Neuronal stem cell (in vitro differentiated cells): ENCODE measurements around the gene CLASP1.

Source experiments
- DNase-seq: peaks from one replicate; pipeline ENCODE4 v3.0.0-alpha.2; 2013; ENCODE audit warnings: low spot score
- H2AFZ ChIP-seq: one replicate; pipeline ENCODE4 v1.6.1; 2013; ENCODE audit warnings: mild to moderate bottlenecking, low read length, inconsistent platforms
- H2AK5ac ChIP-seq: 2 replicates; pipeline ENCODE4 v1.6.1; 2013; ENCODE audit warnings: low read depth, mild to moderate bottlenecking, inconsistent platforms, low read length, moderate library complexity, mixed read lengths
- H2BK120ac ChIP-seq: 2 replicates; pipeline ENCODE4 v1.6.1; 2013; ENCODE audit warnings: low read depth, mild to moderate bottlenecking, inconsistent platforms, low read length, moderate library complexity, mixed read lengths
- H2BK12ac ChIP-seq: one replicate; pipeline ENCODE4 v1.6.1; 2013; ENCODE audit warnings: low read length, inconsistent platforms
- H2BK15ac ChIP-seq: 2 replicates; pipeline ENCODE4 v1.6.1; 2013; ENCODE audit warnings: mild to moderate bottlenecking, low read length, inconsistent platforms, mixed read lengths
- H2BK5ac ChIP-seq: one replicate; pipeline ENCODE4 v1.6.1; 2013; ENCODE audit warnings: inconsistent platforms, mild to moderate bottlenecking, low read length, moderate library complexity
- H3K14ac ChIP-seq: one replicate; pipeline ENCODE4 v1.6.1; 2013; ENCODE audit warnings: low read length, inconsistent platforms
- H3K18ac ChIP-seq: 2 replicates; pipeline ENCODE4 v1.6.1; 2013; ENCODE audit warnings: low read length, inconsistent platforms
- H3K23ac ChIP-seq: 2 replicates; pipeline ENCODE4 v1.6.1; 2013; ENCODE audit warnings: low read depth, mild to moderate bottlenecking, mixed read lengths, low read length, inconsistent platforms; ENCODE audit not compliant: poor library complexity
- H3K27ac ChIP-seq: replicated peaks from 3 replicates; pipeline ENCODE4 v1.5.1; 2013; ENCODE audit warnings: low read length, inconsistent platforms
- H3K27me3 ChIP-seq, 3 experiments: 2 replicates each; pipeline ENCODE4 v1.6.1; 2013; ENCODE audit warnings: low read length in 3 of 3, mild to moderate bottlenecking in 2 of 3, inconsistent platforms in 1 of 3, low read depth in 1 of 3, mixed read lengths in 1 of 3, moderate library complexity in 1 of 3; ENCODE audit not compliant: control insufficient read depth in 3 of 3, insufficient read depth in 3 of 3
- H3K36me3 ChIP-seq, 2 donors: replicated peaks in 1 of 2; 2 replicates each; pipeline ENCODE4 v1.6.1; 2013; ENCODE audit warnings: low read length in 2 of 2; ENCODE audit not compliant: control insufficient read depth in 2 of 2, insufficient read depth in 2 of 2
- H3K4ac ChIP-seq: 2 replicates; pipeline ENCODE4 v1.6.1; 2013; ENCODE audit warnings: inconsistent platforms, mild to moderate bottlenecking, low read length, moderate library complexity
- H3K4me1 ChIP-seq, 2 donors: 1 replicate in 1 of 2; 2 replicates in 1 of 2; pipeline ENCODE4 v1.6.1; 2013; ENCODE audit warnings: low read length in 2 of 2, low read depth in 1 of 2; ENCODE audit not compliant: control insufficient read depth in 2 of 2, insufficient read depth in 1 of 2
- H3K4me2 ChIP-seq: one replicate; pipeline ENCODE4 v1.6.1; 2013; ENCODE audit warnings: mild to moderate bottlenecking, low read length, inconsistent platforms; ENCODE audit not compliant: insufficient read depth, poor library complexity, severe bottlenecking
- H3K4me3 ChIP-seq, 2 donors: 2 replicates each; pipeline ENCODE4 v1.5.1; 2013; ENCODE audit warnings: low read length in 2 of 2, mild to moderate bottlenecking in 2 of 2, inconsistent platforms in 1 of 2, moderate library complexity in 1 of 2
- H3K79me1 ChIP-seq: one replicate; pipeline ENCODE4 v1.6.1; 2013; ENCODE audit warnings: low read depth, mild to moderate bottlenecking, inconsistent platforms, low read length, moderate library complexity
- H3K9ac ChIP-seq: one replicate; pipeline ENCODE4 v1.6.1; 2013; ENCODE audit warnings: mild to moderate bottlenecking, low read depth, low read length, inconsistent platforms; ENCODE audit not compliant: poor library complexity
- H3K9me3 ChIP-seq, 2 donors: replicated peaks in 1 of 2; 2 replicates each; pipeline versions ENCODE3 to v1.6.1; 2013; ENCODE audit warnings: low read length in 2 of 2, mild to moderate bottlenecking in 2 of 2, inconsistent platforms in 1 of 2, low read depth in 1 of 2, mixed read lengths in 1 of 2, moderate library complexity in 1 of 2; ENCODE audit not compliant: control insufficient read depth in 2 of 2, insufficient read depth in 1 of 2
- H4K8ac ChIP-seq: one replicate; pipeline ENCODE4 v1.6.1; 2013; ENCODE audit warnings: low read depth, mild to moderate bottlenecking, inconsistent platforms, low read length, moderate library complexity
- H4K91ac ChIP-seq: one replicate; pipeline ENCODE4 v1.6.1; 2013; ENCODE audit warnings: low read length, low read depth, mild to moderate bottlenecking, inconsistent platforms; ENCODE audit not compliant: poor library complexity
- WGBS, 2 donors: extraction: QIAGEN DNeasy Blood & Tissue Kit; methylation state at CpG; one replicate each; pipeline ENCODE4 v1.1.7; 2013; ENCODE audit warnings: missing lambda C conversion rate in 2 of 2, mixed read lengths in 1 of 2; ENCODE audit not compliant: insufficient read length in 2 of 2, insufficient replicate concordance in 1 of 2; ENCODE audit errors: extremely low coverage in 2 of 2; 5-methylcytosine and 5-hydroxymethylcytosine counted together

The CLASP1 gene

DNA sequence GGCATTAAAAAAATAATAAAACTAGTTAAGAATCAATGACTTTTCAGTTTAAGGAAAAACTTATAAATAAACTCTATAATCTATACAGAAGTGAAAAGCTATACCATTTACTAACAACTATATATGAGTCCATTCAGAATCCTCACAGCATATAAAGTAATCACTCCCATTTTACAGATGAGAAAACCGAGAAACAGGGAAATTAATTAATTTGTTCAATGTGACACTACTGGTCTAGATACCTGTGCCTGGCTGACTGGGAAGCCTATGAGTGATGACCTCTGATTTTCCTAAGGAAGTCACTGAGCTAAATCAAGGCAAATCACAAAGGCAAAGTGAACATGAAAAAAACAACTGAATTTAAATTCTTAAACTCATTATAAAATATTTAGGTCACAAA is 218.0 kb downstream of the CLASP1 start:
- Histone ChIP-seq H3K4ac (no peak overlapping the region), H3K79me1 (no peaks in the 10 kb centered on the region), H4K91ac (no peak overlapping the region), H3K4me1 (no peaks in the 10 kb centered on the region), H3K36me3 (peaks cover 5 to 60% of the 10 kb centered on the region in 2 donors), H3K4me2 (no peak overlapping the region), H2BK12ac (no peak overlapping the region), H3K9me3 (no peaks in the 10 kb centered on the region), H2AFZ (no peak overlapping the region), H3K9ac (no peak overlapping the region), H4K8ac (no peak overlapping the region), H3K27me3 (no peaks in the 10 kb centered on the region), H2BK15ac (no peak overlapping the region), H2AK5ac (no peak overlapping the region), H3K23ac (no peak overlapping the region), H2BK5ac (no peak overlapping the region), H2BK120ac (no peak overlapping the region), H3K4me3 (no peak overlapping the region), H3K18ac (no peak overlapping the region), H3K14ac (no peak overlapping the region), H3K27ac (no peak overlapping the region)
- no peak for DNase-seq
- WGBS, 2 donors: no CpG with 5 or more reads among the region's 1 CpG

DNA sequence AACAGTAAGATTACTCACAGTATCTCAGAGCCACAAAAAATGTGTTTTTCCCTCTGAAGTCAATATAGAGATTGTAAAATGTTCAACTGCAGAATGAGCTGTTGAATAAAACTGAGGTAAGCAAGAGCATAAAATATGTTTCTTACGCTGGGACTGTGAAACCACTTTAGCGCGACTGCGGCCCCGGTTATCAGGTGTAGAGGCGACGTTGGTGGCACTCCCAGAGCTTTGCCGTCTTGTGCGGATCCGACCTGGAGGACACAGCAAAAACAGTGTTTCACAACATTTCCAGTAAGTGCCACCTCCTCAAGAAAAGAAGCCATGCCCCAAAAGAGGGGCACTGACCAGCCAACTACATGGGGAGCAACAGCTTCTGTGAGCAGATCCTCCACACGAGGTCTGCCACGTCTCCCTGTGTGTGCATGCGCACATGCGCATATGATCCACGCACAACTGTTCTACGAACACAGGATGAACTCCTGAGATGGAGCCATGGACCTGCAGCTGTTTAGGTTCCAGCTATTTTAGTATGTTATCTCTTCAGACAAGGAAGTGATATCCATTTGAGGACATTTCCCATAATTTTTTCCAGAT is 219.2 kb downstream of the CLASP1 start:
- no peak overlapping the region for H3K4ac ChIP-seq
- H2AFZ ChIP-seq: no peak overlapping the region
- no peak overlapping the region for H3K4me2 ChIP-seq
- no peaks in the 10 kb centered on the region for H3K9me3 ChIP-seq
- DNase-seq: no peak
- peaks cover 5 to 70% of the 10 kb centered on the region in 2 donors for H3K36me3 ChIP-seq
- no peak overlapping the region for H4K91ac ChIP-seq
- no peak overlapping the region for H3K23ac ChIP-seq
- WGBS, 2 donors: no CpG with 5 or more reads among the region's 16 CpGs
- no peak overlapping the region for H3K14ac ChIP-seq
- H2BK12ac ChIP-seq: no peak overlapping the region
- no peaks in the 10 kb centered on the region for H3K27me3 ChIP-seq
- H3K18ac ChIP-seq: no peak overlapping the region
- H2BK15ac ChIP-seq: no peak overlapping the region
- no peak overlapping the region for H3K4me3 ChIP-seq
- H3K27ac ChIP-seq: no peak overlapping the region
- no peak overlapping the region for H2BK120ac ChIP-seq
- H2BK5ac ChIP-seq: peak overlapping the region; percentile 91
- no peaks in the 10 kb centered on the region for H3K4me1 ChIP-seq
- no peak overlapping the region for H2AK5ac ChIP-seq
- H3K79me1 ChIP-seq: no peaks in the 10 kb centered on the region
- peak overlapping the region; percentile 81 for H3K9ac ChIP-seq
- no peak overlapping the region for H4K8ac ChIP-seq

DNA sequence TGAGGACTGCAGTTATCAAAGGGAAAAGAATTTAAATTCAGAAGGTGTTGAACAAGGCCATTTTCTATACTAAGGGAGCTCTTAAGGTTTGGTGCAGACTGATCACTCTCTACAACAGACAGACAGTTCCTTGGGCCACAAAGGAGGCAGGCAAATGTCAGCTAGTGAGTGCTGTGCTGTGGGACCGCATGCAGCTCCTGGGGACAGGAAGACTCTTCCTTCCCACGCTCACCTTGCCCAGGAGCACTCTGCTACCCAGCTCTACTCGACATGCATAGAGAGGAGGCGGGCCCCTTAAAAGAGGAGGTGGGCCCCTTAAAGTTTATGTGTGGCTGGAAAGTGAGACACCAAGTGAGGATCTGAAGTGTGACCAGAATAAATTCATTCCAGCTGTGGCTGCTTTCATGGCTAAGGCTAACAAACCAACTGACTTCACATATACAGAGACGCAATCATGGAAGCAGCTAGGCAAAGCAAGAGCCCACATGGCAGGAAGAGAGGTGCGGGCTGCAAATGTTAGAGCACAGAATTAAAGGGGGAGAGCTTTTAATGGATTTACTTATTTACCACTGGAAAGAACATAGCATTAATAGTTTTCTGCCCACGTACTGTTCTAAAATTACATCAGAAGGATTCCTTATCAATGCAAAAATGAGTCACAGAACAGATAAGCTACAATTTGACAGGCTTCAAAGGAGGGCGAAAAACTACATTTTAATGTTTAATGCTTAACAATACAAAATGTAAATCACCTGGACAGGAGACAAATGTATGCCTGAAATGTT is 220.0 kb downstream of the CLASP1 start:
- DNase-seq: no peak
- no CpG with 5 or more reads among the region's 8 CpGs for WGBS, 2 donors
- no peak overlapping the region for H2BK120ac ChIP-seq
- H3K79me1 ChIP-seq: no peaks in the 10 kb centered on the region
- H3K18ac ChIP-seq: no peak overlapping the region
- H2BK15ac ChIP-seq: no peak overlapping the region
- H3K9me3 ChIP-seq: no peaks in the 10 kb centered on the region
- H3K14ac ChIP-seq: no peak overlapping the region
- no peak overlapping the region for H4K91ac ChIP-seq
- H2AFZ ChIP-seq: no peak overlapping the region
- H2AK5ac ChIP-seq: no peak overlapping the region
- H3K9ac ChIP-seq: no peak overlapping the region
- no peak overlapping the region for H2BK5ac ChIP-seq
- no peak overlapping the region for H3K4me3 ChIP-seq
- no peak overlapping the region for H3K27ac ChIP-seq
- H2BK12ac ChIP-seq: no peak overlapping the region
- no peak overlapping the region for H4K8ac ChIP-seq
- H3K36me3 ChIP-seq: peaks cover 5 to 74% of the 10 kb centered on the region in 2 donors
- H3K23ac ChIP-seq: no peak overlapping the region
- H3K4ac ChIP-seq: no peak overlapping the region
- H3K4me2 ChIP-seq: no peak overlapping the region
- no peaks in the 10 kb centered on the region for H3K4me1 ChIP-seq
- no peaks in the 10 kb centered on the region for H3K27me3 ChIP-seq

DNA sequence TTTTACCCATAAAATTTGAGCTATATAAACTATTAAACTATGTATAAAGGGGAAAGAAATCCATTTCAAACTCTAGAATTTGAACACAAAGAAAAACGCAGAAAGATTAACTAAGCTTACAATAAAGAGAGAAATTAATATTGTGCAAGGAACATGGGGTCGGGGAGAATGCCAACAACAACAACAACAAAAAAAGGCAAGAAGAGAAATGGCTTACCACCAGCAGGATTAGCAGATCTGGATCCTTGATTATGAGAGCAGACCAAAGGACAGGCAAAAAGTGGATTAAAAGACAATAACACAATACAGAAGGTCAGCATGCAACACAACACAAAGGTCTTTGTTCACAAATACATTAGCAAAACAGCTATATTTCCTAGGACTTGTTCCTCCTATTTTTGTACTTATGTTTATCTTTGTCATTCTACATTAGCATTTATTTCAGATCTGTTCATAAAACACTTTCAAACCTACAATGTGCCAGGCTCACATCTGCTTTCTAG is 222.0 kb downstream of the CLASP1 start:
- no peak overlapping the region for H3K23ac ChIP-seq
- H3K79me1 ChIP-seq: no peaks in the 10 kb centered on the region
- no peak overlapping the region for H3K27ac ChIP-seq
- H3K4me3 ChIP-seq: no peak overlapping the region
- no peak overlapping the region for H3K14ac ChIP-seq
- no peak overlapping the region for H2AFZ ChIP-seq
- no peak for DNase-seq
- peaks cover 8 to 90% of the 10 kb centered on the region in 2 donors for H3K36me3 ChIP-seq
- no peak overlapping the region for H3K9ac ChIP-seq
- H2BK12ac ChIP-seq: no peak overlapping the region
- H3K18ac ChIP-seq: no peak overlapping the region
- no peak overlapping the region for H2BK15ac ChIP-seq
- no peak overlapping the region for H3K4me2 ChIP-seq
- H3K27me3 ChIP-seq: no peaks in the 10 kb centered on the region
- H2BK5ac ChIP-seq: no peak overlapping the region
- no peaks in the 10 kb centered on the region for H3K9me3 ChIP-seq
- H2AK5ac ChIP-seq: no peak overlapping the region
- WGBS, 2 donors: no CpG with 5 or more reads among the region's 2 CpGs
- no peaks in the 10 kb centered on the region for H3K4me1 ChIP-seq
- no peak overlapping the region for H4K8ac ChIP-seq
- no peak overlapping the region for H4K91ac ChIP-seq
- H3K4ac ChIP-seq: no peak overlapping the region
- H2BK120ac ChIP-seq: no peak overlapping the region
